HTR-8/SVneo (cell line): ENCODE data around the gene IPMK.
"Not testable (repeated sequence)": the region's sequence is repeated elsewhere in the genome, so short reads cannot be mapped to it uniquely, and the experiment has no call there.

Source experiments
- DNase-seq: peaks from one replicate; pipeline ENCODE4 v3.0.0; 2011; ENCODE audit warnings: low spot score, mixed read lengths; ENCODE audit not compliant: insufficient read length
- FAIRE-seq: peaks from 2 replicates; lab custom pipeline; 2011; peaks lifted over from hg19 to GRCh38; lab: Jason Lieb, UNC

The IPMK gene

DNA sequence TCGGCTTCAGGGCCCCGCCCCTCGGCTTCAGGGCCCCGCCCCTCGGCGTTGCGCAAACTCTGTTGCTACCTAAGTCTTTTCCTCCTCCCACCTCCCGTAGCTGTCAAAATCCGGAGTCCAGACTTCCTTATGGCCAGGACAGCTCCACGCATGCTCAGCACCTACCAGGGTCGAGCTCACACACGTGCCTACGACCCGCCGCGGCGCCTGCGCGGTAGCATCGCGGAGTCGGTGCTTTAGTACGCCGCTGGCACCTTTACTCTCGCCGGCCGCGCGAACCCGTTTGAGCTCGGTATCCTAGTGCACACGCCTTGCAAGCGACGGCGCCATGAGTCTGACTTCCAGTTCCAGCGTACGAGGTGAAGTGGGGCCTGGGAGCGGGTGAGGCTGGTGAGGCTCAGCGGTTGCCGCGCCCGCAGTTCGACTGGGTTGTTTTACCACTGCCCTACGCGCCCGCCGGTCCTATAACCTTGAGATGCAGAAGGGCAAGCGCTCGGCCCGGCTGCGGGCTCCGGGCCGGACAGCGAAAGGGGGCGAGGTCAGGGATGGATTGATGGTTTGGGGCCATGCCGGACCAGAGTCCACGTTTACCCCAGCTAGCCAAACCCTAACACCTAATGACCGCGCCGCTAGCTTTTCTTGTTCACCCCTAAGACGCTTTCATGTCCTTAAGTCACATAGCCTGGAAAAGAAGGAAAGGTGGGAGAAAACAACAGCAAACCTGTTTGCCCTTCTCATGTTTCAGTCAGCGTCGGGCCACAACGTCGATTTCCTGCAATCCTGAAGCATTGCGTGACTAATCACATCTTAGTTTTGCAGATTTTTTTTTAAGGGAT lies 1.5 kb upstream of the IPMK start, which contains the start of gene CISD1:
CISD1 (plus strand) TSS at position 217 of the 836 bp plus-strand sequence; CDS start at position 329, 112 bp downstream.
- peak; percentile 95 for FAIRE-seq

DNA sequence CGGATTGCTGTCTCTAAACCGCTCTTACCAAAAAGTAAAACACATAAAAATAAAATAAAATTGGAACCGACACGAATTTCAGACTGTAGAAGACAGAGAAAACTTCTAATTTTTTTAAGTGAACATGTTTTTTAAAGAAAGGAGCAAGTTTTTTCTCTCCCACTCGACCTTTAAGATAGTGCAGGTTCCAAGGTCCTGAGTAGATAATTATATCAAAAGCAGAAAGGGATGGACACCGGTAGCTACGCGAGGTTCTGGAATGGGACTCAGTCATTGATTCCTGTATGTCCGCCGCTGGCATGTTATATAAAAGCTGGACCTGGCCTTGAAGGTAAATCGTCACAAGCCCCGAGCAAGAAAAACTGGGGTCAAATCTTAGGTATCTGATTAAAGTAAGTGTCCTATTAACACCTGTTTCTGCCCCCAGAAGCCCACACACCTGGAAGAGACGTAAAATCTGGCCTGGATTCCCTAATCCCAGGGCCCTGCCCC lies 806 bp upstream of the IPMK start:
- DNase-seq (no peak), FAIRE-seq (no peak)

More for the DNA sequence above, 1.5 kb upstream of the IPMK start, which contains the start of gene CISD1:
- DNase-seq = peak; percentile 98

DNA sequence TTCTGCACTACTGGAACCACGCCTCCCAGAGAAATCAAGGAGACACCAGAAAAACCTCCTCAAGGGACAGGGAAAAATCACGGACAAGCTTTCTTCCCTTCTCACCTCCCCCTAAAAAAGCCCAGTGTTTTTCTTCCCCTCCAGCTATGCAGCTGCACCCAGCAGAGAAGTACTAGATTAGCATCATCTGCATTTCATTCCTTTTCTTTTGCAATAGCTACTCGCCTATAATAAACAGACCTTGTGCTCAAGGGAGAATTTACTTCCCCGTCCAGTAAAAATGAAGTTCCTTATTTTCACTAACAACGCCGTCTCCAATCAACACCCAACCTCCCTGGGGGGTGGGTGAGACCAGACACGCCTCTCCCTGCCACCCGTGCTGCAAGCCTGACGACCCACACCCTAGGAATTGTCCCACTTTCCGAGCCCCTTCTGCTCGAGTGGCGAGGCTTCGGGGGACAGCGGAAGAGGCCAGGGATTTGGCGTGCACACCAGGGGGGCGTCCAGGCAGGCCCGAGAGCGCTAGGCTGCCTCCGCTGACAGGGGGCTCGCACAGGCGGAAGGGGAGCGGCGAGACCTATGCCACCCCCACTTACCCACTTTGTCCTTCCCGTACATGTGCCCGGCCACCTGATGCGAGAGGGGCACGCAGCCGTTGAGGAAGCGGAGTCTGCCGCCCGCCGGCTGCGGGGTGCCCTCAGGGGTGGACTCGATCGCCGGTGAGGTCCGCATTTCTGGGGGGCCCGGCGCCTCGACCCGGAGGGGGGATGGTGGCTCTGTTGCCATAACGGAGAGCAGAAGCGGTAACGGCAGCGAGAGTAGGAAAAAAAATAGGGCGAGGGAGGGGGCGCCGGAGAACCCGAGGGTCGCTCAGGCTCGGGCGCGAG lies 625 bp downstream of the IPMK start:
- DNase-seq (no peak), FAIRE-seq (no peak)

DNA sequence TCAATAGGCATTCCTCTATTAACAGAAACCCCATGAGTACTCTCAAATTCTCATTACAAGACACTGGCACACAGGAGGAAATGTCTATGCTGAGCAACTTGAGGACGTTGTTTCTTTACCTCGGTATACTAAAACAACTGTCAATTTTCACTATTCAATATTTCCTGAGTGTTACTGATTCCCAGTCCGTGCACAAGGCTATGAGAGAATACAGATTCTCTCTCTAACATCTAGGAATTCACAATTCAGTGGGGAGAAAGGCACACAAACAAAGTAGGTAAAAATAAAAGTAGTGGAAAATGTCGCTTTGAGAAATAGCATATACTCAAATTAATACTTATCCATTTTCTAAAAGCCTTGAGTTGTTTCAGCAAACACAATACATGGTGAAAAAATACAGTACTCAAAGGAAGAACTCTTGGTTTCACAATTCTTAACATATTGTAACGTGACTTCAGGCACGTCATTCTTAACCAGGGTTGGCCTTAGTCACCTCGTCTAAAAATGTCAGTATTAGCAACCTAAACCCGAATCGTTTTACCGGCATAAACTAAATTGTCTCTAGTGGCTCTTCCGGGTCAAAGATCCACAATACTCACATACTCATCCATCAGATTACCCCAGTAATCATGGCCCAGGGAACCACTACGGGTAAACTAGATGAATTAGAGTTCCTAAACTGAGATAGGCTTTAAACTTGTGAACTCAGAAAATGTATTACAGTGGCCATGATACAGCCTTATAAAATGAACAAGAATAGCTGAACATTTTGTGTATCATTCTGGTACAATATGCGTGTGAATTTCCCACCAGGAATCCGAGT lies 1.5 kb downstream of the IPMK start:
- FAIRE-seq = no peak

DNA sequence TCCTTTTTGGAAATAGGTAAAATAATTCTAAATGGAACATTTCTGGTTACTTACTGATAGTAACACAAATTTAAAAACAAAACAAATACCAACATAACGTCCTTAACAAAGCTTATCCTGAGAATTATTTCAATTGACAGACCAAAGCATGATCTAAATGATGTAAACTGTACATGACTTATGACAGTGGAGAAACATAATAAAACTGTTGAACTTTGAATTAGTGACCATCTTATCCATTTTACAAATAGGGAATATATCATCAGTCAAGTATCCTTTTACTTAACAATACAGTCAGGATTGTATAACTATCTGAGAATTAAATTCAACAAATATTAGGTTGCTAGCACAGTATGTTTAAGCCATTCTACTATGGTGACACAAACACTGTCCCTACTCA lies 2.4 kb downstream of the IPMK start:
- FAIRE-seq = no peak
- no peak for DNase-seq

More for the DNA sequence above, 1.5 kb downstream of the IPMK start:
- no peak for DNase-seq

DNA sequence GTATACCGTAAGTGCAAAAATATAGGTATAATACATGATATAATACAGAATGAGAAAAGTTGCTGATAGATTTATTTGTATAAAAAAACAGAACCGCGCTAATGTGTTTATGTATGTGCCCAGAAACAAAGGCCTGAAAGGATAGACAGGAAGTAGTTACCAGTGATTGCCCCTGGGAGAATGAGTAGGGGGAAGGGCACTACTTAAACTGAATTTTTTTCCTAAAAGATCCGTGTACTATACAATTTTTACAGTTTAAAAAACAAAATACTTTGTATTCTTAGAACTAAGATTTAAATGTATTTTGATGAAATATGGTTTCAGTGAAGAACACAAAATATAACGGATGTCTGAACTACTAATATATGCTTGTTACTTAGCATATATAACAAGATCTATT lies 2.9 kb downstream of the IPMK start:
- FAIRE-seq (no peak), DNase-seq (no peak)

DNA sequence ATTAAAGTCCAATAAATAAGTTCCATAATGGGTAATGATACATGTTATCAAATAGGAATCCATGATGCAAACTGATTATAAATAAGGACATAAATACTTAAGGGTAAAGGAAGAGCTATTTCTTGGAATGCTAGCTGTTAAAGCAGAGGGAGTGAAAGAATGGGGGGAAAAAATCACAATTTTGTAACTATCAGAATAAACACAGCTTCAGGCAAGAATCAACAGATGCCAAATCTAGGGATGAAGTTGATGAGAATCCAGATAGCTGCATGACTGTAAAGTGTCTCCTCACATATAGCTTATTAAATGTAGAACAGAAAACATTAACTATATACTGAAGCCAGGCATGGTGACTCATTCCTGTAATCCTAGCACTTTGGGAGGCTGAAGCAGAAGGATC lies 4.9 kb downstream of the IPMK start:
- no peak for FAIRE-seq
- no peak for DNase-seq

DNA sequence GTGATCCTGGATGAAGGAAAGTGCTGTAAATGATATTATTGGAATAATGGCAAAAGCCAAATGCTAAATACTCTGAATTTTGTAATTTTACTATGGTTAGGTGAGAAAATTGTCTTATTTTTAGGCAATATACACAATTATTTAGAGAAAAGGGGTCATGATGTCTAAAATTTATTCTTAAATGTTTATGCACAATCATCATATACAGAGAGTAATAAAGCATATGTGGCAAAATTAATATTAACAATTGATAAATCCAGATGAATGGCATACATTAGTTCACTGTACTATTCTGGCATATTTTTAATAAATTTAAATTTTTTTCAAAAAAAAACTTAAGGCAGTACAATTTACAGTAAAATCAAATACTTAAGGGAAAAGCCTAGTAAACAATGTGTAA lies 7.4 kb downstream of the IPMK start:
- DNase-seq = no peak
- FAIRE-seq = no peak

DNA sequence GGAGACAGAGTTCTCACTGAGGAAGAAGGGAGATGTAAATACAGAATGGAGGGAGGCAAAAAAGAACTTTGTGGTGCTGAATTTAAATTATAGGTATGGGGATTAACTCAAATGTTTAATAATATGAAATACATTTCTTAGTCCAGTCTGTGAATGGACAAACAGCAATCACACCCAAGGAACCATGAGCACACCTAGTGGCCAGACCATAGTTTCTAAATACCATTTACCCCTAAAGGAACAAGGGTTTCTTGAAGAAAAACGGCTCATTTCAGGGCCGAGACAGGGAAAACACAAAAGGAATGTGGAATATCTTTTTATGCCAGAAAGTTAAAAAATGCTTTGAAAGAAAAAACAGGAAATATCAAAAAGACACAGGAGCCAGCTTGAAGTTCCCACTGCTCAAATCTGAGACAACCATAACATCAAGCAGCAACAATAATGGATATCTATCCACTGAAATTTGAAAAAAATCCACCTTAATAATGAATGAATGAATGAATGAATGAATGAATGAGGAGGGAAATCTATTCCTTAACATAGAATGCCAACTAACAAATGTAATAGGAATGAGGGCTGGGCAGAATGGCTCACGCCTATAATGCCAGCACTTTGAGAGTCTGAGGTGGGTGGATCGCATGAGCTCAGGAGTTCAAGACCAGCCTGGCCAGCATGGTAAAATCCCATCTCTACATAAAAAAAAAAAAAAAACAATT lies 8.6 kb downstream of the IPMK start:
- DNase-seq (no peak), FAIRE-seq (no peak)

DNA sequence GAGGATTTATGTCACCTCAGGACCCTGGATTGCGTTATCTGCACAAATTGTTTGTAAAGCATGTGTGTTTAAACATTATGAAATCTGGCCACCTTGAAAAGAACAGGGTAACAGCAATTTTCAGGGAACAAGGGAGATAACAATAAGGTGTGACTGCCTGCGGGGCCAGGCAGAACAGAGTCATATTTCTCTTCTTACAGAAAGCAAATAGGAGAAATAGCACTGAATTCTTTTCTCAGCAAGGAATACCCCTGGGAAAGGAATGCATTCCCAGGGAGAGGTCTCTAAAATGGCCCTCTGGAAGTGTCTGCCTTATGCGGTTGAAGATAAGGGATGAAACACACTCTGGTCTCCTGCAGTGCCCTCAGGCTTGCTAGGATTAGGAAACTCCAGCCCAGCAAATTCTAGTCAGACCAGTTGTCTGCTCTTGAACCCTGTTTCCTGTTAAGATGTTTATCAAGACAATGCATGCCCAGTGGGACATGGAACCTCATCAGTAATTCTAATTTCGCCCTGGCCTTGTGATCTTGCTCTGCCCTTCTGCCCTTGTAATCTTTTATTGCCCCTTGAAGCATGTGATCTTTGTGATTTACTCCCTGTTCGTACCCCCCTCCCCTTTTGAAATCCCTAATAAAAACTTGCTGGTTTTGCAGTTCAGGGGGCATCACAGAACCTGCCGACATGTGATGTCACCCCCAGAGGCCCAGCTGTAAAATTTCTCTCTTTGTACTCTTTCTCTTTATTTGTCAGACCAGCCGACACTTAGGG lies 11.5 kb downstream of the IPMK start:
- FAIRE-seq, DNase-seq: not testable (repeated sequence)

DNA sequence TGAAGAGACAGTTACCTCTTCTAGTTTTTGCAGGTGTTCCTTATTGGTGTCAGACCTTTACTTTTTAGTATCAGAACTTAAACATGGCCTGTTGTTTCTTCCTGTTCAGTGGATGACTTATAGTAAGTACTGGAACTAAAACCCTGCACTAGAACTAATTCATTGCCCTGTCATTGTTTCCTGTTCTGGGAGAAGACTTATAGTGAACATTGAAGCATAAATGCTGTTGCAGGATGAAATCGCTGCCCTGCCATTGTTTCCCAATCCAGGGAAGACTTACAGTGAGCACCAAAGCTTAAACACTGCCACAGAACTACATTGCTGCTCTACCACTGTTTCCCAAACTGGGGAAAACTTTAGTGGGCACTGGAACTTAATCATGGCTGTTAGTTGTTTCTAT lies 13.1 kb downstream of the IPMK start:
- FAIRE-seq (no peak), DNase-seq (no peak)

DNA sequence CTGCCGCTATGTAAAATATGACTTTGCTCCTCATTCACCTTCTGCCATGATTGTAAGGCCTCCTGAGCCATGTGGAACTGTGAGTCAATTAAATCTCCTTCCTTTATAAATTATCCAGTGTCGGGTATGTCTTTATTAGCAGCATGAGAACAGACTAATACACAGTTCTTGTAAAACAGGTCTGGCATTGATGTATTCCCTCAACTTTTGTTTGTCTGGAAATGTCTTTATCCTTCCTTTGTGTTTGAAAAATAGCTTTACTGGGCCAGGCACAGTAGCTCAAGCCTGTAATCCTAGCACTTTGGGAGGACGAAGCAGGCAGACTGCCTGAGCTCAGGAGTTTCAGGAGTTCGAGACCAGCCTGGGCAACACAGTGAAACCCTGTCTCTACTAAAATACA lies 14.5 kb downstream of the IPMK start:
- DNase-seq (no peak), FAIRE-seq (no peak)

DNA sequence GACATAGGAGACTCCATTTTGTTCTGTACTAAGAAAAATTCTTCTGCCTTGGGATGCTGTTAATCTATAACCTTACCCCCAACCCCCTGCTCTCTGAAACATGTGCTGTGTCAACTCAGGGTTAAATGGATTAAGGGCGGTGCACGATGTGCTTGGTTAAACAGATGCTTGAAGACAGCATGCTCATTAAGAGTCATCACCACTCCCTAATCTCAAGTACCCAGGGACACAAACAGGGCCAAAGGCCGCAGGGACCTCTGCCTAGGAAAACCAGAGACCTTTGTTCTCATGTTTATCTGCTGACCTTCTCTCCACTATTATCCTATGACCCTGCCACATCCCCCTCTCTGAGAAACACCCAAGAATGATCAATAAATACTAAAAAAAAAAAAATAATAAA lies 23.0 kb downstream of the IPMK start:
- DNase-seq, FAIRE-seq: not testable (repeated sequence)

DNA sequence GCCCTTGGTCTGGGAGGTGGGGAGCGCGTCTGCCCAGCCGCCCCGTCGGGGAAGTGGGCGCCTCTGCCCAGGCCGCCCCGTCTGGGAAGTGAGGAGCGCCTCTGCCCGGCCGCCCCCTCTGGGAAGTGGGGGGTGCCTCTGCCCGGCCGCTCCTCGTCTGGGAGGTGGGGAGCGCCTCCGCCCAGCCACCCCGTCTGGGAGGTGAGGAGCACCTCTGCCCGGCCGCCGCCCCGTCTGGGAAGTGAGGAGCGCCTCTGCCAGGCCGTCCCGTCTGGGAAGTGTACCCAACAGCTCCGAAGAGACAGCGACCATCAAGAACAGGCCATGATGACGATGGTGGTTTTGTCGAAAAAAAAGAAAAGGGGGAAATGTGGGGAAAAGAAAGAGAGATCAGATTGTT lies 23.5 kb downstream of the IPMK start:
- FAIRE-seq, DNase-seq: not testable (repeated sequence)

DNA sequence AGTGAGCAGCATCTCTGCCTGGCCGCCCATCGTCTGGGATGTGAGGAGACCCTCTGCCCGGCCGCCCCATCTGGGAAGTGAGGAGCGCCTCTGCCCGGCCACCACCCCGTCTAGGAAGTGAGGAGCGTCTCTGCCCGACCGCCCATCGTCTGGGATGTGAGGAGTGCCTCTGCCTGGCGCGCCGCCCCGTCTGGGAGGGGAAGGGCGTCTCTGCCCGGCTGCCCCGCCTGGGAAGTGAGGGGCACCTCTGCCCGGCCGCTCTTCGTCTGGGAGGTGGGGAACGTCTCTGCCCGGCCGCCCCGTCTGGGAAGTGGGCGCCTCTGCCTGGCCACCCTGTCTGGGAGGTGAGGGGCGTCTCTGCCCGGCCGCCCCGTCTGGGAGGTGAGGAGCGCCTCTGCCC lies 23.9 kb downstream of the IPMK start:
- not testable (repeated sequence) for DNase-seq, FAIRE-seq

DNA sequence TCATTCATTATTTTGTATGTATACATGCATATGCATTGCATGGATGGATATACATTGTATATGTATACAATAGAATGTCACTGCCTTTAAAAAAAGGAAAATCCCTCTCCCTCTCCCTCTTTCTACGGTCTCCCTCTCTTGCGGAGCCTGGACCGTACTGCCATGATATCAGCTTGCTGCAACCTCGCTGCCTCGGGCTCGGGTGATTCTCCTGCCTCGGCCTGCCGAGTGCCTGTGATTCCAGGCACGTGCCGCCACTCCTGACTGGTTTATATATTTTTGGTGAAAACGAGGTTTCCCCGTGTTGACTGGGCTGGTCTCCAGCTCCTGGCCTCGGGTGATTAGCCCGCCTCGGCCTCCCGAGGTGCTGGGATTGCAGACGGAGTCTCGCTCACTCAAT lies 24.4 kb downstream of the IPMK start:
- DNase-seq (no peak), FAIRE-seq (no peak)

DNA sequence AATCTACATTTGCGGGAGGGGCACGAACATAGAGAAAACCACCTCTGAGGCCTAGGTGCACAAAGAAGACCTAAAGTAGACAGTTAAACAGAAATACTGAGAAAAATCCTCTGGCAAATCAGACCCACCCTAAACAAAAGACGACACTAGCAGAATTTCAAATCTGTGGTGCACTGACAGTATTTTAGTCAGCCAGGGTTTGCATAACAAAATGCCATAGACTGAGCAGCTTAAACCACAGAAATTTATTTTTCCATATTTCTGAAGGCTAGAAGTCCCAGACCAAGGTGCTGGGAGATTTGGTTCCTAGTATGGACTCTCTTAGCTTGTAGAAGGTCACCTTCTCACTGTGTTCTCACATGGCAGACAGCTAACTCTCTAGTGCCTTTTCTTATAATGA lies 26.3 kb downstream of the IPMK start:
- FAIRE-seq (no peak), DNase-seq (no peak)

DNA sequence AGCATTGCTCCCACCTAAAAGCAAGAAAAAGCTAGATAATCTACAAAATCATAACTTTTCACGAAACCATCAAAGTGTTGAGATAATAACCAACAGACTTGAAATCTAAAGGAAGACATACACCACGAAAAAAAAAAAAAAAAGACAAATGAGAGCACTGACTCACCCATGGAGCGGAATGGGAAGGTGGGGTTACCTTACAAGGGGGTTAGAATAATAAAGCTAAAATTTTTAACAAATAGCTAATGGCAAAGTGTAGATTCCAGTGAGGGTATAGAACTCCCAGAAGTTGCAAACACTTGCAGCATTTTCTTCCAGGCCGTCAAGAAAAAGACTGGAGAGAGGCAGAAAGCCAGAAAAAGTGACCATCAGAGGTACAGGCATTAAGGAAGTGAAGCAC lies 27.2 kb downstream of the IPMK start:
- DNase-seq (no peak), FAIRE-seq (no peak)
